Keratinocyte (primary cell): ENCODE measurements around the gene BEAN1. TPM values are rescaled to one million over a fixed set of nuclear protein-coding genes. Genes with fewer than 3 reads are reported as not detected.

Experiments
- DNase-seq: peaks from one replicate; pipeline ENCODE4 v3.0.0-alpha.2; 2011; ENCODE audit warnings: low read depth, missing footprints, low spot score
- FAIRE-seq: peaks from 2 replicates; lab custom pipeline; 2011; peaks lifted over from hg19 to GRCh38; lab: Jason Lieb, UNC
- H2AFZ ChIP-seq: 2 replicates; pipeline ENCODE4 v1.6.0; 2012; ENCODE audit warnings: low read length, control low read depth, inconsistent platforms; ENCODE audit not compliant: control insufficient read depth
- H3K27ac ChIP-seq: 2 replicates; pipeline ENCODE4 v1.5.1; 2011; ENCODE audit warnings: low read length; ENCODE audit not compliant: control insufficient read depth, insufficient read depth
- H3K27me3 ChIP-seq: 3 replicates; pipeline ENCODE4 v1.6.0; 2011; ENCODE audit warnings: low read length; ENCODE audit not compliant: control insufficient read depth, insufficient read depth; ENCODE audit errors: extremely low read depth
- H3K36me3 ChIP-seq, 2 experiments: 2 replicates in 1 of 2; 3 replicates in 1 of 2; pipeline ENCODE4 v1.5.1; 2011; ENCODE audit warnings: low read length in 2 of 2, mild to moderate bottlenecking in 1 of 2; ENCODE audit not compliant: control insufficient read depth in 2 of 2, insufficient read depth in 2 of 2; ENCODE audit errors: extremely low read depth in 1 of 2
- H3K4me1 ChIP-seq: 3 replicates; pipeline ENCODE4 v1.5.1; 2011; ENCODE audit warnings: low read length; ENCODE audit not compliant: control insufficient read depth, insufficient read depth; ENCODE audit errors: extremely low read depth
- H3K4me2 ChIP-seq: 3 replicates; pipeline ENCODE4 v1.6.0; 2011; ENCODE audit warnings: low read depth, low read length; ENCODE audit not compliant: control insufficient read depth, insufficient read depth; ENCODE audit errors: extremely low read depth
- H3K4me3 ChIP-seq, 3 experiments: fragments of 200-600 bp in 1 of 3; sonication (generic) in 1 of 3; 2 replicates in 2 of 3; 3 replicates in 1 of 3; pipeline ENCODE4 v1.5.1; 2011 to 2016; ENCODE audit warnings: low read length in 3 of 3, mild to moderate bottlenecking in 3 of 3, control low read depth in 2 of 3, inconsistent platforms in 1 of 3, low read depth in 1 of 3, mixed read lengths in 1 of 3, mixed run types in 1 of 3, moderate library complexity in 1 of 3; ENCODE audit not compliant: control insufficient read depth in 2 of 3, insufficient read depth in 2 of 3; ENCODE audit errors: extremely low read depth in 1 of 3
- H3K79me2 ChIP-seq: 2 replicates; pipeline ENCODE4 v1.6.0; 2012; ENCODE audit warnings: low read length; ENCODE audit not compliant: control insufficient read depth, insufficient read depth
- H3K9ac ChIP-seq: 3 replicates; pipeline ENCODE4 v1.6.0; 2011; ENCODE audit warnings: low read length; ENCODE audit not compliant: control insufficient read depth, insufficient read depth; ENCODE audit errors: extremely low read depth
- H3K9me1 ChIP-seq: 3 replicates; pipeline ENCODE4 v1.6.0; 2011; ENCODE audit warnings: low read length; ENCODE audit not compliant: control insufficient read depth, insufficient read depth; ENCODE audit errors: extremely low read depth
- H3K9me3 ChIP-seq: 2 replicates; pipeline ENCODE4 v1.5.1; 2012; ENCODE audit warnings: low read depth, low read length; ENCODE audit not compliant: control insufficient read depth
- H4K20me1 ChIP-seq: 3 replicates; pipeline ENCODE4 v1.6.0; 2011; ENCODE audit warnings: low read length; ENCODE audit not compliant: control insufficient read depth, insufficient read depth; ENCODE audit errors: extremely low read depth
- CTCF ChIP-seq, 3 experiments: IDR thresholded peaks in 1 of 3; conservative IDR thresholded peaks in 1 of 3; optimal IDR thresholded peaks in 1 of 3; 2 replicates in 2 of 3; 3 replicates in 1 of 3; pipeline versions ENCODE3 to v1.5.1; 2011; ENCODE audit warnings: low read length in 3 of 3, mild to moderate bottlenecking in 3 of 3, moderate library complexity in 2 of 3, control low read depth in 1 of 3, inconsistent platforms in 1 of 3; ENCODE audit not compliant: insufficient read depth in 2 of 3; ENCODE audit errors: extremely low read depth in 1 of 3
- EZH2 ChIP-seq: IDR thresholded peaks from one replicate; pipeline ENCODE4 v1.6.1; 2012; ENCODE audit warnings: inconsistent platforms, mild to moderate bottlenecking, low read length, moderate library complexity
- dilution Hi-C: fragments of 300-500 bp; cut with MboI; formaldehyde crosslinking; loops from one replicate; pipeline ENCODE4 v1.7.0; 2020; ENCODE audit warnings: low sequenced_read_pairs; ENCODE audit not compliant: extremely low pct_ligation_motif_present
- polyA plus RNA-seq, 5 experiments: library from polyadenylated mRNA; depleted of rRNA in 3 of 5; stranded (reverse) in 3 of 5; stranded (forward) in 1 of 5; unstranded in 1 of 5; fragments of >200 nt; gene quantifications; 1 replicate in 1 of 5; 2 replicates in 3 of 5; 3 replicates in 1 of 5; pipeline versions ENCODE4 v1.2.1 to v1.2.3, GENCODE V29; 2011 to 2012; ENCODE audit warnings: missing spikeins in 2 of 5, low read depth in 1 of 5, low replicate concordance in 1 of 5

Gene BEAN1
- polyA plus RNA-seq, 1 donor (not counting 4 experiments of a cell fraction or from before 2014, with no cell fraction given): 0.24 TPM

- no peak for FAIRE-seq
Observed at GRCh38 chr16:66471716-66472393, 44.8 kb downstream of the BEAN1 start.

GRCh38 chr16:66473051-66473571 is 46.0 kb downstream of the BEAN1 start:
- no peak for FAIRE-seq
- dilution Hi-C loops: no loop called here
- no peaks in the 10 kb centered on the region for H3K9me1 ChIP-seq

More at GRCh38 chr16:66471716-66472393, 44.8 kb downstream of the BEAN1 start:
- TF ChIP-seq CTCF (optimal IDR thresholded peaks at IDR 0.05 in 1 of 3, IDR thresholded peaks at IDR 0.05 in 1 of 3, conservative IDR thresholded peaks at IDR 0.05 in 1 of 3; ENCODE audit: extremely low read depth in 1 of 3, insufficient read depth in 2 of 3, low read length in 3 of 3) (peak in 2 of 3 experiments; percentile 13 to 31), EZH2 (no peak)
- Histone ChIP-seq H3K9me1 (no peaks in the 10 kb centered on the region), H4K20me1 (no peaks in the 10 kb centered on the region), H3K9me3 (no peaks in the 10 kb centered on the region), H3K27me3 (peaks cover 6% of the 10 kb centered on the region), H3K9ac (no peak overlapping the region), H3K27ac (no peak overlapping the region), H3K79me2 (no peaks in the 10 kb centered on the region), H3K4me1 (no peaks in the 10 kb centered on the region), H3K4me3 (no peak overlapping the region), H3K36me3 (no peaks in the 10 kb centered on the region), H2AFZ (no peak overlapping the region), H3K4me2 (no peak overlapping the region)
- dilution Hi-C loops: no loop called here
- no peak for DNase-seq

More at GRCh38 chr16:66473051-66473571, 46.0 kb downstream of the BEAN1 start:
- H3K4me2 ChIP-seq: no peak overlapping the region
- no peaks in the 10 kb centered on the region for H3K9me3 ChIP-seq
- no peak overlapping the region for H3K9ac ChIP-seq
- no peak for DNase-seq
- H3K27me3 ChIP-seq: peaks cover 6% of the 10 kb centered on the region
- no peak overlapping the region for H3K27ac ChIP-seq
- H3K79me2 ChIP-seq: no peaks in the 10 kb centered on the region
- no peak overlapping the region for H3K4me3 ChIP-seq
- no peak for TF ChIP-seq CTCF (optimal IDR thresholded peaks at IDR 0.05 in 1 of 3, IDR thresholded peaks at IDR 0.05 in 1 of 3, conservative IDR thresholded peaks at IDR 0.05 in 1 of 3; ENCODE audit: extremely low read depth in 1 of 3, insufficient read depth in 2 of 3, low read length in 3 of 3)
- no peak for TF ChIP-seq EZH2
- H2AFZ ChIP-seq: no peak overlapping the region
- no peaks in the 10 kb centered on the region for H4K20me1 ChIP-seq
- no peaks in the 10 kb centered on the region for H3K36me3 ChIP-seq
- H3K4me1 ChIP-seq: no peaks in the 10 kb centered on the region
